ENCODE data around the gene PRKACG. TPM values are rescaled to one million over a fixed set of nuclear protein-coding genes. Genes with fewer than 3 reads are reported as not detected.
"Not testable (repeated sequence)": the region's sequence is repeated elsewhere in the genome, so short reads cannot be mapped to it uniquely, and the experiment has no call there.

The PRKACG gene
- total and polyA plus RNA-seq, 2 experiments from 2014 or later = not detected

- H3K27ac ChIP-seq = no peak overlapping the region
- TF ChIP-seq EZH2phosphoT487 (IDR thresholded peaks at IDR 0.05; ENCODE audit: insufficient read depth, low read depth) (no peak), EZH2 (IDR thresholded peaks at IDR 0.05; ENCODE audit: insufficient read depth, poor library complexity, severe bottlenecking) (no peak)
- H3K9me2 ChIP-seq (ENCODE audit: insufficient read depth) = no peaks in the 10 kb centered on the region
- no peaks in the 10 kb centered on the region for H3K27me3 ChIP-seq (replicated peaks; ENCODE audit: insufficient read depth)
- no peaks in the 10 kb centered on the region for H3K4me1 ChIP-seq (ENCODE audit: insufficient read depth)
- in situ Hi-C loops (cut with MboI) = loop anchor here (5.0 kb wide), 1 partner anchor 136 kb away; no protein-coding TSS in a partner anchor
- no peaks in the 10 kb centered on the region for H3K9me3 ChIP-seq (ENCODE audit: low read depth)
- H3F3A ChIP-seq (ENCODE audit: insufficient read depth) = no peaks in the 10 kb centered on the region
- H4K20me1 ChIP-seq (ENCODE audit: insufficient read depth) = no peaks in the 10 kb centered on the region
- H3K4me2 ChIP-seq (ENCODE audit: unreplicated experiment) = no peak overlapping the region
- no peak overlapping the region for H3K4me3 ChIP-seq
- no peaks in the 10 kb centered on the region for H3K36me3 ChIP-seq (ENCODE audit: low read depth)
- DNase-seq = no peak
- H2AFZ ChIP-seq = no peak overlapping the region
- WGBS, 2 experiments (ENCODE audit: low coverage in 1 of 2, low lambda C conversion rate in 2 of 2, missing lambda C conversion rate in 2 of 2) = 92 to 98% methylated on average over 4 of the region's 4 CpGs
- no peak overlapping the region for H3K9ac ChIP-seq
- H3K79me2 ChIP-seq (ENCODE audit: insufficient read depth) = no peaks in the 10 kb centered on the region
Measured at GRCh38 chr9:69056191-69056815, 42.4 kb upstream of the PRKACG start.

- no peak for DNase-seq
- H2AFZ ChIP-seq = no peak overlapping the region
- H3K36me3 ChIP-seq (ENCODE audit: low read depth) = no peaks in the 10 kb centered on the region
- no peaks in the 10 kb centered on the region for H3K4me1 ChIP-seq (ENCODE audit: insufficient read depth)
- in situ Hi-C loops (cut with MboI) = loop anchor here (5.0 kb wide), 1 partner anchor 137 kb away; no protein-coding TSS in a partner anchor
- H3K4me3 ChIP-seq = no peak overlapping the region
- no peak overlapping the region for H3K4me2 ChIP-seq (ENCODE audit: unreplicated experiment)
- H4K20me1 ChIP-seq (ENCODE audit: insufficient read depth) = no peaks in the 10 kb centered on the region
- WGBS, 2 experiments (ENCODE audit: low coverage in 1 of 2, low lambda C conversion rate in 2 of 2, missing lambda C conversion rate in 2 of 2) = 75 to 100% methylated on average over 1 of the region's 1 CpG
- H3K27ac ChIP-seq = no peak overlapping the region
- no peaks in the 10 kb centered on the region for H3F3A ChIP-seq (ENCODE audit: insufficient read depth)
- no peaks in the 10 kb centered on the region for H3K27me3 ChIP-seq (replicated peaks; ENCODE audit: insufficient read depth)
- no peaks in the 10 kb centered on the region for H3K79me2 ChIP-seq (ENCODE audit: insufficient read depth)
- TF ChIP-seq EZH2phosphoT487 (IDR thresholded peaks at IDR 0.05; ENCODE audit: insufficient read depth, low read depth) (no peak), EZH2 (IDR thresholded peaks at IDR 0.05; ENCODE audit: insufficient read depth, poor library complexity, severe bottlenecking) (no peak)
- H3K9me2 ChIP-seq (ENCODE audit: insufficient read depth) = no peaks in the 10 kb centered on the region
- no peaks in the 10 kb centered on the region for H3K9me3 ChIP-seq (ENCODE audit: low read depth)
- H3K9ac ChIP-seq = no peak overlapping the region
Measured at GRCh38 chr9:69054989-69055388, 41.1 kb upstream of the PRKACG start.

- not testable (repeated sequence) for H3K9ac ChIP-seq
Measured at GRCh38 chr9:69050936-69051335, 37.0 kb upstream of the PRKACG start.

GRCh38 chr9:69049094-69049493 lies 35.2 kb upstream of the PRKACG start:
- Histone ChIP-seq H3K9me2 (ENCODE audit: insufficient read depth) (no peaks in the 10 kb centered on the region), H3K4me2 (ENCODE audit: unreplicated experiment) (no peak overlapping the region), H3K27me3 (replicated peaks; ENCODE audit: insufficient read depth) (no peaks in the 10 kb centered on the region), H2AFZ (no peak overlapping the region), H3K79me2 (ENCODE audit: insufficient read depth) (no peaks in the 10 kb centered on the region), H3K9me3 (ENCODE audit: low read depth) (no peaks in the 10 kb centered on the region), H3K4me1 (ENCODE audit: insufficient read depth) (peaks cover 6% of the 10 kb centered on the region; the same call in 1 of the 2 replicates), H4K20me1 (ENCODE audit: insufficient read depth) (no peaks in the 10 kb centered on the region), H3K27ac (no peak overlapping the region), H3K9ac (no peak overlapping the region), H3K36me3 (ENCODE audit: low read depth) (no peaks in the 10 kb centered on the region), H3F3A (ENCODE audit: insufficient read depth) (no peaks in the 10 kb centered on the region), H3K4me3 (no peak overlapping the region)
- no peak for TF ChIP-seq EZH2phosphoT487 (IDR thresholded peaks at IDR 0.05; ENCODE audit: insufficient read depth, low read depth)
- DNase-seq = no peak
- in situ Hi-C loops (cut with MboI) = no loop called here
- WGBS, 2 experiments (ENCODE audit: low coverage in 1 of 2, low lambda C conversion rate in 2 of 2, missing lambda C conversion rate in 2 of 2) = 93 to 96% methylated on average over 6 of the region's 6 CpGs

More at GRCh38 chr9:69050936-69051335, 37.0 kb upstream of the PRKACG start:
- 95 to 99% methylated on average over 12 of the region's 12 CpGs for WGBS, 2 experiments (ENCODE audit: low coverage in 1 of 2, low lambda C conversion rate in 2 of 2, missing lambda C conversion rate in 2 of 2)
- H3K4me1 ChIP-seq (ENCODE audit: insufficient read depth); H3K27ac ChIP-seq; H3K9me3 ChIP-seq (ENCODE audit: low read depth); DNase-seq; H3K4me2 ChIP-seq (ENCODE audit: unreplicated experiment); H3F3A ChIP-seq (ENCODE audit: insufficient read depth); H3K27me3 ChIP-seq (replicated peaks; ENCODE audit: insufficient read depth); H3K79me2 ChIP-seq (ENCODE audit: insufficient read depth); H3K9me2 ChIP-seq (ENCODE audit: insufficient read depth); H4K20me1 ChIP-seq (ENCODE audit: insufficient read depth); H3K36me3 ChIP-seq (ENCODE audit: low read depth); in situ Hi-C loops (cut with MboI); H2AFZ ChIP-seq; H3K4me3 ChIP-seq: not testable (repeated sequence)

GRCh38 chr9:69047371-69047770 lies 33.5 kb upstream of the PRKACG start:
- H3K4me1 ChIP-seq (ENCODE audit: insufficient read depth) = peaks cover 6% of the 10 kb centered on the region; the same call in 1 of the 2 replicates
- no peaks in the 10 kb centered on the region for H3K79me2 ChIP-seq (ENCODE audit: insufficient read depth)
- no peak for TF ChIP-seq EZH2phosphoT487 (IDR thresholded peaks at IDR 0.05; ENCODE audit: insufficient read depth, low read depth)
- TF ChIP-seq EZH2 (IDR thresholded peaks at IDR 0.05; ENCODE audit: insufficient read depth, poor library complexity, severe bottlenecking) = no peak
- no peak overlapping the region for H3K27ac ChIP-seq
- no peaks in the 10 kb centered on the region for H3F3A ChIP-seq (ENCODE audit: insufficient read depth)
- in situ Hi-C loops (cut with MboI) = no loop called here
- no peak overlapping the region for H2AFZ ChIP-seq
- no peaks in the 10 kb centered on the region for H3K9me2 ChIP-seq (ENCODE audit: insufficient read depth)
- H3K9me3 ChIP-seq (ENCODE audit: low read depth) = no peaks in the 10 kb centered on the region
- no peak overlapping the region for H3K4me3 ChIP-seq
- no peak for DNase-seq
- H3K4me2 ChIP-seq (ENCODE audit: unreplicated experiment) = no peak overlapping the region
- H3K27me3 ChIP-seq (replicated peaks; ENCODE audit: insufficient read depth) = no peaks in the 10 kb centered on the region
- H3K9ac ChIP-seq = no peak overlapping the region
- H4K20me1 ChIP-seq (ENCODE audit: insufficient read depth) = no peaks in the 10 kb centered on the region
- H3K36me3 ChIP-seq (ENCODE audit: low read depth) = no peaks in the 10 kb centered on the region
- 79 to 86% methylated on average over 4 of the region's 4 CpGs for WGBS, 2 experiments (ENCODE audit: low coverage in 1 of 2, low lambda C conversion rate in 2 of 2, missing lambda C conversion rate in 2 of 2)
